GM04504 (cell line): ENCODE measurements around the gene REELD1.

Experiments used
- DNase-seq: peaks from one replicate; pipeline ENCODE4 v3.0.0-alpha.2; 2012; ENCODE audit warnings: low read depth

The REELD1 gene

DNA sequence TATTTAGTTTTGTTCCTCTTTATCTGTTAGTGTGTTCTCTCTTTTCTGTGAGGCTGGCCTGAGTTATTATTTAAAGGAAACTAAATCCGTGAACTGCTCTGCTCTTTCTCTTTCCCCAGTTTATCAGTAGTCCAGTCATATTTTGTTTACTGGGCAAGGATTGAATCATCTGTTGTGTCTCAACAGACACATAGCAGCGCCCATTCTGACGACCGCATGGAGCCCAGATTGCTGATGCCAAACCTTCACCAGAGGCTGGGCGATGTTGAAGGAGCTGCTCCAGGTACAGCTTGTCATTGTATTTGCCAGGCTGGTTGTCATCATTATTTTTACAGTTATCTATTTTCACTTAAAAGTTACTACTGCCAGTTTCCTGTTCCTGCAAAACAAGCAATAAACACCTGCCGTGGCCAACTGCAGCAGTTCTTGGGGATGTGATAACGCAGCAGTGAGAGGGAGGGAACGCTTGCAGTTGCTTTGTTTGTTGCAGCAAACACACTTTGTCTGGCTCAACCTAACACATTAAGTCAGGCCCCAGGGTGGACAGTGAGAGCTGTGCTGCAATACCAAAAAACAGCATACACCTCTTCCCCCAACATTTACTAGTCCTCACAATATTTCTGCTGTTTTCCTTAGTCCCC is 10.1 kb downstream of the REELD1 start:
- DNase-seq, result no peak

DNA sequence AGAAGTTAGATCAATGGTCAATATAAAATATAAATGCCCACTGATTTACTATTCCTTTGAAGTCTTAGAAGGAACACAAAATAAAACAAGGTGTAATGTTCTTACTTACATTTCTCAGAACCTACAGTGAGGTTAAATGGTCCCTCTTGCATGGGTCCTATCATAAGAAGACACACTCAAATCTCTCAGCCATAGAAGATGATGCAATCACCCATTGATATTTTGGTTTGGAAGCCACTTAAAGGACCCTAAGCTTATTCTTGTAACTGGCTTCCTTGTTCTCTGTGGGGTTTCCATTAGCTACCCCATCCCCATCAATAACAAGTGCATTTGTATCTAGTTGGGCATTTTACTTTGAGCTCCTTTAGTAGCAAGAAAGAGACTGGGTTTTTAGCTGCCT is 15.1 kb downstream of the REELD1 start:
- DNase-seq, result no peak

DNA sequence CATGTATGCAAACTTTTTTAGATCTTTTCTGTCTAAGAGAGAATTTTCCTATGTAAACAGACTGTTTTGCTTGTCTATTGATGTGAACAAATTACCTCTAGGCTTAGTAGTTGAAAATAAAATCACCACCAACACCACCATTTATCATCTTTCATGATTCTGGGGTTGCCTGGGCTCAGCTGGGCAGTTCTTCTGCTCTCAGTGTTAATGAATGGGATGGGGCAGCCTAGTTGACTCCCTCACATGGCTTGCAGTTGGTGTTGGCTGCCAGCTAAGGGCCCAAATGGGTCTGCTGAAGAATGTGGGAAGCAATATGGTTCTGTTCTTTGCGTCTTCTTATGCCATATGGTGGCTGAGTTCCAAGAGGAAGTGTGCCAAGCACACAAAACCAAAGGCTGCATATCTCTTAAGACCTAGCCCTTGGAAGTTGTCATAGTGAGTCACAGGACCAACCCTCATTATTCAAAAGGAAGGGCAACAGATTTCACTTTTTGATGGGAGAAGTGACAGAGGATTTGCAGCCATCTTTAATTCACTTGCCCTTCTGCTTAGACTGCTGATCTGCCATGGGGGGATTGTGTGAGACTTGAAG is 17.9 kb downstream of the REELD1 start:
- no peak for DNase-seq

DNA sequence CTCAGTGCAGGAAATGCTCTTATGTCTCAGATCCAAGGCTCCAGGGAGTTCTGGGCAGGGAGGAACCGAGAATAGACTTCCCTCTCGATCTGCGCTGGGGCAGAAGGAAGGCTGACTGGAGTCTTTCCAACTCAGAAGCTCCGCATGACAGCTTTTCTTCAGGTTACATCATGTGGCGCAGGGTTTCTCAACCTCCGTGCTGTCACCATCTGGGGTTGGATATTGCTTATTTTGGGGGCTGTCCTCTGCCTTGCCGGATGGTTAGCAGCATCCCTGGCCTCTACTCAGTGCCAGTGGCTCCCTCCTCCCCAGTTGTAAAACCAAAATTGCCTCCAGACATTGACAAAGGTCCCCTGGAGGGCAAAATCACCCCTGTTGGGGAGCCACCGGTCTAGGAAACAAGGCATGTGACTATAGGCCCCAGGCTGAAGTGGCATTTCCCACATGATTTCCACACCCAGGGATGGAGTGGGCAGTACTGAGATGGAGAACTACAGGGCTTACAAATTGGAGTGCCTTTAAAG is 21.4 kb downstream of the REELD1 start:
- no peak for DNase-seq

DNA sequence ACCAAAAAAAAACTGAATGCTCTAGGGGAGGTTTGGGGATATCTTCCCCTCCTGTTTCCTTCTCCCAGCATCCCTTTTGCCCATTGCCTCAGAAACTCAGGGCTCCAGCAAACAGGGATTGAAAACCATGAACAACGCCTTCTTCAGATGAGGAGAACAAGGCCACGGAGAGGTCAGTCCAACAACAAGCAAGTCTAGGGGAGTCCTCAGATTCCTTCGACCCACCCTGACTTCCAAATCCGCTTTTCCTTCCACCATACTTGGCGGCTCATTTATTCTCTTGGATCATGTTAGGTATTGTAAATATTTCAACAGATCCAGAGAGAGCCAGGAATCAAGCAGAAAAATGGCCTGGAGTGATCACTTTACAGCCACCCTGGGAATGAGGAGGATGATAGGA is 21.9 kb downstream of the REELD1 start:
- DNase-seq, result no peak

DNA sequence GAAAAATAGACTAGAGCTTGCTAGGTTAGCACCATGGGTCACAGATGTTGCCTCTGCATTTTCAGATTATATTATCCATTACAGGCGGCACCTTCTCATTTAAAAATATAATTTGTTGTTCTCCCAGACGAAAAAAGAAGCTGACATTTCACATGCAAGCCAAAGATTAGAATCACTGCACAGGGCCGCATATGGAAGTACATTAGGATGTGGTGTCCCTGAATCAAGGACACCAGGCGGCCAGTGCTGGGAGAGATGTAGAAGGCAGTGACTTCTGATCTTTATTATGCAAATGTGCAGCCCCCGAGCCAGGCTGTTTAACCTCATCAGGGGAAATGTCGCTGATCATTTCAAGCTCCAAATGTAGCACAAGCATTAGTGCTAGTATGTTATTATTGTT is 22.8 kb downstream of the REELD1 start:
- DNase-seq, result no peak

DNA sequence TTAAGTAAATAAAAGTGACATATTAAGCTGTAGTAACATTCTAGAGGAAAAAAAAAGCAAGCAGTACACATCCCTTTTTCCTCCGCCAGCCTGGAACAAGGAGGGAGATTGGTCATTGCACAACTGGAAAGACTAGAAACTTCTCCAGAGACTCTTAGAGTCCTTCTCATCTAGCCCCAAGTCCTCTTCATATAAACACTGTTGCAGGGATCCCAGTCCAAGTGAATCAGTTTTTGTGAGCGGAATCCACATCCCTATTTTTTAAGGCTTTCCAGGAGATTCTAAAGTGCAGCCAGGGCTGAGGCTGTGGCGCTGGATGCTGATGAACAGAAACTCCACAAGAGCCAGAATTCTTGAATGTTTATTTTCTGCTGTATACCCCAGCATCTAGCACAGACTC is 23.8 kb downstream of the REELD1 start:
- DNase-seq, result no peak

DNA sequence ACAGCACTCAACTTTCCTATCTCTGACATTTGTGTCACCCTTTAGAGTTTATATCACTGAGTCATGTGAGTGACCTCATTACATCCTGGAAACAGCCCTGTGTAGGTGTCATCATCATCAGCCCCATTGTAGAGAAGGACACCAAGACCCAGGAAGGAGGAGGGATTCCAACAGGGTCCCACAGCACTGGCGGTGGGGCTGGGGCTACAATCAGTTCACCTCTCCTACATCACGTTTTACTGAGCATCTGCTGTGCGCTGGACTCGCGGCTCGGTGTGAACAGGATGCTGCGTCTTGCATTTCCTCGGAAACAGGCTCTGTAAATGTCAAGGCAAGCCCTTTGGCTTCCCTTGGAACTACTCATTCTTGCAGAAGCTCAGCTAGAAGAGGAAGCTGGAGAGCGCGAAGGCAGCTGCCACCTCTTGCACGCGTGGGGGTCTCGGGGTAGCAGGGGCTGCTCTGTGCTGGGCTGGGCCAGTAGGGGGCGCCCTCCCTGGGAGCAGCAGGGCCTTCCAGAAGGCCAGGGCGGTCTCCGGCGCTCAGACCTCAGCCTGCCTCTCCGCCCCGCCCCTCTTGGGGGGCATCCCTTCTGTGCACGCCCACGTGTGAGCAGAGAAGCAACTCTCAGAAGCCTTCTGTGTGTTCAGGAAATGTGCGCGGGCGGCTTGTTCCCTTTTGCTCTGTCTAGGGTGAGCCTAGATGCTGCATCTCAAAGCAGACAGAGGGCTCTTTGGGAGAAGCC is 29.0 kb downstream of the REELD1 start:
- DNase-seq, result no peak

DNA sequence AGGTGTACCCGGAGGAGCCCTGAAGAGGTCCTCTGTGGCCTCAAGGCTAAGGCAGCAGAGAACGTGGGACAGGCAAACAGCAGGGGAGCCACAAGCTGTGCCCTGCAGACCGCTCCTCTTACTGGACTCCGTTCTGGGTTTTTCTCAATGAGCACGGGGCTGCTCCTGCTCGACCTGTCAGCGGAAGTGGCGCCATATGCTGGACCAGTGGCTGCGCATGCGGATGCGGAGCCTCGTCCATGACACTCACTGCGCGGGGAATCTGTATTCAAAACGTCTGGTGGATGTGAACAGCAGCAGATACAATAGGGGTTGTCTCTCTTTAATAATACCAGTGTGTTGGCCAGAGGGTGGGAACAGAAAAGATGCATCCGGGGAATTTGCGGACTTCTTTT is 29.5 kb downstream of the REELD1 start:
- no peak for DNase-seq

DNA sequence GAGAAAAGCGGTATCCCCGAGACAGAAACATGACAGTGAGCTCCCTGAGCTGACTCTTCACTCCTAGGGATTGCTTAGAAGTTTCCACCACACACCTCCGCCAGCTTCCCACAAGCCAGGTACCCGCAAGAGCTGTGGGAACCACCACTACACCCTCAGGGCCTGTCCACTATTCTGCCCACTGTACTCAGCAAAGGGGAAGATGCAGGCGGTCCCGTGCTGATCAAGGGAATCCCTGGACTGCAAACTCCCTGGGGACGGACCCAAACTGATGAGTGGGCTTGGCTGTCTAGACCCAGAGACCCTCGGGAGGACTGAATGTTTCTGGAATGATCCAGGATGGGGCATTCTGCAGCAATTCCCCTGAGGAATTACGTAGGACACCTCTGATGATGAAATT is 30.2 kb downstream of the REELD1 start:
- no peak for DNase-seq

DNA sequence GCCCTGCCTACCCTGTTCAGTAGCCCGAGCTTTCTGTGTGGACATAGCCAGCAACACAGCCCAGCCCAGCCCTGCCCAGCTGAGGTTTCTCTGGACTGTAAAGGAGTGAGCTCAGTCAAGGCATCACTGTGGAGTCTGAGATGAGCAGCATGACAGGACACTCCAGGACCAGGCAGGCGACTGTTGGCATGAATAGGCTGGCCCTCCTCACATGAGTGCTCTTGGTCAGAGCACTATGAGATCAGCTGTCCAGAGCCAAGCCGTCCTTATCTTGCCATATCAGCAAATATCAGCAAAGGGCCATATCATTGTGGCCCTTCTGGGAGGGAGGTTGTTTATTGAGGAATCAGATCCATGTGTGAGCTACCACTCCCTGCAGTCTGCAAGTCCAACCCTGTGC is 30.9 kb downstream of the REELD1 start:
- DNase-seq, result no peak

DNA sequence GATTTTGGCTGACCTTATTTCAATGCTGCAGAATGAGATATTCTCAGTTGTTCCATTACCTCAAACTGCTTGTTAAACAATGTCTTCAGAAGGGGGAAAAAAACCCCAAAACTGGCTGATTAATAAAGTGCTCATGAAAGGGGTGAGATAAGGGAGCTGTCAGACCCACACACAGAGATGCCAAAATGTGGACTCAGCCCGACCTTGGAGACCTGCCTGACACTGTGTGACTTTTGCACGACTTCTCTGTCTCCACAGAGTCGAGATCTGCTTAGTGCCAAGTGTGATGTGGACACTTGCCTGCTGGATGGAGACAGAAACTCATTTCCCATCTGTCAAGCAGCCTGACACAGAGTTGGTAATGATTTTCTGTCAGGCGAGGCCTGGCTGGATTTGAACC is 31.5 kb downstream of the REELD1 start:
- no peak for DNase-seq

DNA sequence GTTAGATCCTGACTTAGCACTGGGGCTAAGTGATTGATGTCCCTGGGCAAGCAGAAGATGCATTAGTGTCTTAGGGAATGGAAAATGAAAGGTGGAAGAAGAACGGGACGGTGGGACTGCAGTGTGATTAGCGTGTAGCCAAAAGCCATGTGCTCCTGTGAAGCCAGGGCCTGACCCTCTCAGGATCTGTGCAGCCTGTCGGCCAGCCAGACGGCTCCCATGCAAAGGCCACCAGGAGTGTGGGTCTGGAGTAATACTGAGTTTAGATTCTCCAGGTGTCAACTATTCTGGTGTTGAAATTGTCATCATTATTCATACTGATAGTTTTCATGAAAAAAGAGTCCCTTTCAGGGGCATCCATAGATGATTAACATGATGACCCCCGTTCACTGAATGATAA is 32.0 kb downstream of the REELD1 start:
- no peak for DNase-seq

DNA sequence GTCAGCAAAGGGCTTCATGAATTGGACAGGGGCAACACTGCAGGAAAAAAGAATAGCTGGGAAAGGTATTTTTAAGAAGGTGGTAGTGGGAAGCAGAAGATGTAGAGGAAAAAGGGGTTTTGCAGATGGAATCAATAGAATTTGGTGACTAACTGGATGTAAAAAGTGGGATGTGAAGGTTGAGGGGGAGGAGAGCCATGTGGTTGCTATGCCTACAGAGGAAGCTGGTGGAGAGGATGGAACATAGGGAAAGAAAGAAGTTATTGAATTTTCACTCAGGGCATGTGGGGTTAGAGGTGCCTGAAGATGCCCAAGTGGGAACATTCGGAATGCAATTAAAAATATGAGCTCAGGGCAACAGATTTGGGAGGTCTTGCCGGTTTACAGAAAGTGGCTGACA is 33.0 kb downstream of the REELD1 start:
- DNase-seq, result no peak

DNA sequence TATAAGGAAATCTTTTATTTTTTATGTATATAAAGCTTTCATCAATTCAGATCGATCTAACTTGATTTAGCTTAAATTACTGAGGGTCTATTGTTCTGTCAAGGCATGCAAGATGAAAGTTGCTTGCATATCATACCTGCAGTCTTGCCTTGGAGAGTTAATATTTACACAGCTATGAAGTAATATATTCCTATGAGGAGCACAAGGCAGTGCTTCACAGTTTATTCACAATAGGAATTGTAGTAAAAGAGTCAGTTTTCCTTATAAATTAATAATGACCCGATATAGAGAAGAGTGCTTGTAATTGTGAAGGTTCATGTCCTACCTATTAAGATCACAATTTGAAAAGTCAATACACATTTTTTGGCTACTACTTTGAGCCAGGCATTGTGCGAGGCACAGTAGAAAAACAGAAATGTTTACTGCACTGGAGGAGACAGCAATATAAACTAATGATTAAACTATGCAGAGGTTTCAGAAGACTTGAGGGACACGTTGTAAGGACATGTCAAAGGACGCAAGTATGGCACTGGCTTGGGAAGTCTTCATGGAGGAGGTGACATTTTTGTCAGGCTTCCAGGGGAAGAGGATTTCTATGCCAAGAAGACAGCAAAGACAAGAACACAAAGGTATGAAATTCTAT is 38.8 kb downstream of the REELD1 start:
- no peak for DNase-seq

DNA sequence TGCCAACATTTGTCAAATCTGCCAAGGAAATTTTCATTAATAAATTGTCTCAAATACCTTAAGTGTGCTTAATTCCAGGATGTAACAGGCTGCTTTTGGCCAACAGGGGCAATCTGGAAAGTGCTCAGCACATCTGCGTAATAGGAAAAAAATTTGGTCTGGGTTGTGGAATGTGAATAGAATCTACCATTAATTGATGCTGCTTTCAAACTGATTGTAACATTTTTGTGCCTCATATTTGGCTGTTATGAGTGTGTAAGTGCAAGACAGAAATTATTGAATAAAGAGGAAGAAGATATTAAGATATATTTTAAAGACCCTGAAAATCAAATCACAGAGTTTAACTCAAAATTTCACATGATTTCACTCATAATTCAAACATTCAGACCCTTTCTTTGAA is 41.1 kb downstream of the REELD1 start:
- no peak for DNase-seq

DNA sequence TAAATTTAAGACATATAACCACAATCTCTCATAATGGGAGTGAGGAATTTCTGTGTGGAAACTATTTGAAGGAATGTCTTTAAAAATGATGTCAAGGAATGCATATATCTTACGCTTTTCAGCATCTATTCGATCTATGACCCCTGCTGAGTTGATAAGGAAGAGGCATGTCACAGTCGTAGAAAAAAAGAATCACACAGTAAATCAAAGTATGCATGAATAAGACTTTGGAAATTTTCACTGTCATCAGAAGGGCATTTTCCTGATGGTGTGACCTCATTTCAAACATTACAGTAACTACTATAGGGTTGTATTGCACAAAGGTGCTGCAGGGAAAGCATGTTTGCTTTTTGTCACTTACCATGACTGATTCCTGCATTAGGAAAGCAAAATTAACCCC is 41.5 kb downstream of the REELD1 start:
- peak; percentile 42 for DNase-seq

DNA sequence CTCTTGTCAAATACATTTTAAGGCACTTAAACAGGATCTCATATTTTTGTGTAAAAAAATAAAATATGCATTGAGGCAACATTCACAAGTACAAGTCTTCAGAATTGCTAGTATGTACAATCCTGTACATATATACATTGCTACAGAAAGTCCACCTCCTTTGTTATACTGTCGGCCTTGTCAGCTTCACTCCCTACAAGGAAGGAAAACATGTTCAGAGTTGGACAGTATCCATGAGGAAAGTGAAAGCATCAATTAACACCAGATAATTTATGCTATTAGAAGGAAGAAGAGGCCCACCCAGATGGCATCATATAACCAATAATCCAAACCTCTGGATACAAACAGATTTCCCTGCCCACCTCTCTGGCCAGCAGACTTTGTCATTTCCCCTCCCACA is 42.0 kb downstream of the REELD1 start:
- no peak for DNase-seq

DNA sequence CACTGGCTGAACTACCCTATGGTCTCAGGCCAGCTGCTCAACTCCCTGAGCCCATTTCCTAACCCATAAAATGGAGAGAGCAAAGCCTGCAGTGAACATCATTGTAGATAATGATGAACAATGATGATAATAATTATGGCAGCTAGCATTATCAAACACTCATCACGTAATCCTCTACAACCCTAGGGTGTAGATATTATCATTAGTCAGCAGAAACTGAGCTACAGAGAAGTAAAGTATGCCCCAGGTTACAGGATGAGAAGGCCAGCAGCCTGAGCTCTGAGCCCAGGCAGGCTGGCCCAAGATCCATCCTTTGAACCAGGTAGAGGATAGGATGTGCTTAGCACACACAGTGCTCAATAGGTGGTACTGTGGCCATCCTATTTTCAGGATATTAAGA is 43.2 kb downstream of the REELD1 start:
- no peak for DNase-seq

DNA sequence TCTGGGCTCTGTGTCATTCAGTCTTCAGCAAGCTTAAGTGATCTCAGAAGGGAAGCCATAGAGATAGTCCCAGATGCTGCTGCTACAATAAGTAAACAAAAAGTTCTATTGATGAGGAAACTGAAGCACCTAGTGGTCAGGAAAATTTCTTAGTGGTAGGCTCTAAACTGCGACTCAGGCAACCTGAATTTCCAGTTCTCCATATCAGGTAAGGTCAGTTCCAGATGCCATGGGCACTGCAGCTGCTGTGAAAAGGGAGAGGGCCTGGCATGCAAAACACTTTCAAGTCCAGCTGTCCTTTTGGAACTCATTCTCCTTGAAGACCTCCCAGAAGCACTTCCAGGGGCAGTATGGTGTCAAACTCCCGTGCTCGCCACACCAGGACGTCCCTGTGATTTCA is 46.2 kb downstream of the REELD1 start:
- DNase-seq, result no peak

DNA sequence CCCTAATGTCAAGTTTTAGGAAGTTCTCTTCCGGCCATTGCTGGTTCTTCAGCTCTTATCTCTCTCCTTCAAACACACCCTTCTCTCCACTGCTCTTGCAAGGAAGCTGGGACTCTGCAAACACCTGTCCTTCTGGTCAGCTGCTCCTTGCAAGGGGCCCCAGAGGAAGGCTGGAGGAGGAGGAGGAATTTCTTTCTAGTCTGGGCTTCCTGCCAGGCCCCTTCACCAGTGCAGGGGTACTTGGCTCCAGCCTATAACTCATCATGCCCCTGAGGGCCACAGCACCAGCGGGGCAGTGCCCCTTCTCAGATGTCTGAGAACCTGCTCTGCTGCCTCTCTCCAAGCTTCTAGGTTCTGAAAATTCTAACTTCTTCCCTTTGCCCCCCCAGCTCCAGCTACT is 46.7 kb downstream of the REELD1 start:
- DNase-seq, result no peak

DNA sequence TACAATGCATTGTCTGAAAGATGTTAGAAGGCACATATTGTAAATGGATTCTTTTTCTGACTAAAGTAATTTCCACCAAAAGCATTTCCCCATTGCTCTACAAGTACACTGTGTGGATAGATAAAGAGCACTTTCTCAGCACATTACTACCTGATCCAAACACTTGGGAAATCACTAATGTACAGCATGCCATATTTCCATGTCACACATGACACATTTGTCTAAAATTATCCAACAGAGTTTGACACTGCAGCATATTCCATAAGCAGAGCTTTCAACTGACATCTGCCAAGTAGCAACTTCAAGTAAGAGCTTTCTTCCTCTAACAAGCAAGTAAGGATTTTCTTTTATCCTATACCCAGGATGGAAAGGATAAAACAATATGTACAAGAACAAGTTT is 49.5 kb downstream of the REELD1 start:
- no peak for DNase-seq

DNA sequence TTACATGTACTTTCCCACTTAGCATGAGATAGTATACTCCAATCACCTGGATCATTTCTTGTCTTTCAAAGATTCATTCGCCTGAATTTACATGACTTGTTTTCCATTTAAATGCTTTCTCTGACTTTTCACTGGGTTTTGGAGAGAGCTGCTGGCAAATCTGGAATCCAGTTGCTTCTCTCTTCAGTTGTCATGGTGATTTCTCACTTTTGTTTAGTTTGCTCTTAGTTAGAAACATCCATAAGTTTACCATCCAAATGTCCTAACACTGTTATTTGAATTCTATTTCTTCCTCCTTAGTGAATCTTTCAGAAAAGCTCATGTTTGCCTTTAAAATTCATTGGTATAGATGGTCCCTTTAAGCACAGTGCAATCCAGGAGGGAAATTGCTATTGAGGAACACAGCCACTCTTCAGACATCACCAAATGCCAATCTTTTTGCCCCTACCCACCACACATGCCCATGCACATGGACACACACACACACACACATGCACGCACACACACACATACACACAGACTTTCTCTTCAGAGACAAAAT is 51.7 kb downstream of the REELD1 start:
- DNase-seq, result no peak
